Measurements from ENCODE around the gene NAGA.

Gene NAGA

DNA sequence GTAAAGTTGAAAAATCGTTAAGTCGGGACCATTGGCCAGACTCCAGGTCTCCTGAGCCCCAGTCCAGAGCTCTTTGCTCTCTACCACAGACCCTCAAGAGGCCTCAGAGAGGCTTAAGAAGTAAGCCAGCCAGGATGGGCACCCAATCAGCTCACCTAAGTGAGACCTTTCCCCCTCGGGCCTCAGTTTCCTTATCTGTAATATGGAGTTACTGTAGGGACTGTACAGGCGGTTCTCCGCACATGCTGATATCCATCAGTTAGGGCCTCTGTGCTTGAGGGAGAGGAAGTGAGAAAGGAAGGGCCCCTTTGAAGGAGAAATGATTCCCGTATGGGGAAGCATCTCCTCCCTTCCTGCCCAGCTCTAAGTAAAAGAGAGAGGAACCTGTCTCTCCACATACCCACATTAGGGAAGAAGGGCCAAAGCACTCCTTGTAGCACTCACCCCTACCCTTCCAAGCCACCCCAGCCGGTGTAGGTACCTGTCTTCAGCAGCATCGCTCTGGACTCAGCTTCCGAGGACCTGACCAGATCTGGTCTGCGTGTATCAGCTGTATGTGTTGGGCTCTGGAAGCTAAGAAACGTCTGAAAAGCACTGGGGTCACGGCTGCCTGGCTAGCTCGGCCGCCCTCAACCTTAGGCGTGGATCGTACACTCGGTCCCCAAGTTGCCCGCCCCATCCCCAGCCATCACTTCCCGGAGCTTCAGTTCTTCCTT is 653 bp downstream of the NAGA start:
- TF ChIP-seq EZH2phosphoT487 (conservative IDR thresholded peaks at IDR 0.05; ENCODE audit: low read length), result no peak
- TF ChIP-seq, protein P1, sequence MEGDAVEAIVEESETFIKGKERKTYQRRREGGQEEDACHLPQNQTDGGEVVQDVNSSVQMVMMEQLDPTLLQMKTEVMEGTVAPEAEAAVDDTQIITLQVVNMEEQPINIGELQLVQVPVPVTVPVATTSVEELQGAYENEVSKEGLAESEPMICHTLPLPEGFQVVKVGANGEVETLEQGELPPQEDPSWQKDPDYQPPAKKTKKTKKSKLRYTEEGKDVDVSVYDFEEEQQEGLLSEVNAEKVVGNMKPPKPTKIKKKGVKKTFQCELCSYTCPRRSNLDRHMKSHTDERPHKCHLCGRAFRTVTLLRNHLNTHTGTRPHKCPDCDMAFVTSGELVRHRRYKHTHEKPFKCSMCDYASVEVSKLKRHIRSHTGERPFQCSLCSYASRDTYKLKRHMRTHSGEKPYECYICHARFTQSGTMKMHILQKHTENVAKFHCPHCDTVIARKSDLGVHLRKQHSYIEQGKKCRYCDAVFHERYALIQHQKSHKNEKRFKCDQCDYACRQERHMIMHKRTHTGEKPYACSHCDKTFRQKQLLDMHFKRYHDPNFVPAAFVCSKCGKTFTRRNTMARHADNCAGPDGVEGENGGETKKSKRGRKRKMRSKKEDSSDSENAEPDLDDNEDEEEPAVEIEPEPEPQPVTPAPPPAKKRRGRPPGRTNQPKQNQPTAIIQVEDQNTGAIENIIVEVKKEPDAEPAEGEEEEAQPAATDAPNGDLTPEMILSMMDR (IDR thresholded peaks at IDR 0.05; ENCODE audit: insufficient read depth, low read length, poor library complexity, severe bottlenecking), result no peak
- peak overlapping the region; percentile 87 for H2AFZ ChIP-seq (ENCODE audit: low read depth, low read length, severe bottlenecking)

DNA sequence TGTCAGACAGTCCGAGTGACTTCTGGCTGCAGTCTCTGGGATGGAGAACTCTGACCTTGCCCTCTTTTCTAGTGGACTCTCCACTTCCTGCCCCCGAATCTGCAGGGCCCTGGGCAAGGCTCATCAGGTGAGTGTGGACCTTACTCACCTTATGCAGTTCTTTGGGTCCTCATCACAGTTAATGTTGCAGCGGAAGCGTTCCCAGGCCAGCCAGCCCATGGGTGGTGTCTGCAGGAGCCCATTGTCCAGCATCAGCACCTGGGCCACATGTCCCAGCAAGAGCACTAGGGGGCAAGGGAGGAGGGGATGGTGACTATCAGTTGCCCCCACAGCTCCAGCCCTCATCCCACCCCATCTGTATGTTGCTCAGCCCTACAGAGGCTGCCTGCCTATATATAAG is 2.3 kb downstream of the NAGA start:
- Histone ChIP-seq H3F3A (ENCODE audit: insufficient read depth) (no peaks in the 10 kb centered on the region), H3K27ac (ENCODE audit: low read depth, low read length) (no peak overlapping the region), H3K9ac (ENCODE audit: low read length) (no peak overlapping the region), H3K9me2 (replicated peaks; ENCODE audit: insufficient read depth, low read length) (no peaks in the 10 kb centered on the region), H3K9me3 (ENCODE audit: insufficient read depth, low read length) (no peaks in the 10 kb centered on the region), H3K36me3 (ENCODE audit: low read length) (no peaks in the 10 kb centered on the region), H3K4me2 (ENCODE audit: low read depth, low read length, poor library complexity, severe bottlenecking) (no peak overlapping the region), H4K20me1 (ENCODE audit: low read depth, low read length) (no peaks in the 10 kb centered on the region), H2AFZ (ENCODE audit: low read depth, low read length, severe bottlenecking) (no peak overlapping the region), H3K4me3 (ENCODE audit: insufficient read depth, low read length, poor library complexity, severe bottlenecking) (no peak overlapping the region), H3K79me2 (ENCODE audit: insufficient read depth, low read length) (no peaks in the 10 kb centered on the region), H3K27me3 (ENCODE audit: low read length) (no peaks in the 10 kb centered on the region)
- TF ChIP-seq, protein P1 (IDR thresholded peaks at IDR 0.05; ENCODE audit: insufficient read depth, low read length, poor library complexity, severe bottlenecking), result no peak
- TF ChIP-seq EZH2phosphoT487 (conservative IDR thresholded peaks at IDR 0.05; ENCODE audit: low read length), result no peak

More for the DNA sequence above, 653 bp downstream of the NAGA start:
- H3K27ac ChIP-seq (ENCODE audit: low read depth, low read length), result peak overlapping the region; percentile 47
- peak overlapping the region; percentile 56 for H3K4me3 ChIP-seq (ENCODE audit: insufficient read depth, low read length, poor library complexity, severe bottlenecking)
- peak overlapping the region; percentile 81 for H3K4me2 ChIP-seq (ENCODE audit: low read depth, low read length, poor library complexity, severe bottlenecking)
- peak overlapping the region; percentile 68 for H3K9ac ChIP-seq (ENCODE audit: low read length)
- H3K27me3 ChIP-seq (ENCODE audit: low read length), result no peaks in the 10 kb centered on the region
- no peaks in the 10 kb centered on the region for H3K9me2 ChIP-seq (replicated peaks; ENCODE audit: insufficient read depth, low read length)
- no peaks in the 10 kb centered on the region for H3K36me3 ChIP-seq (ENCODE audit: low read length)
- no peaks in the 10 kb centered on the region for H3F3A ChIP-seq (ENCODE audit: insufficient read depth)
- H4K20me1 ChIP-seq (ENCODE audit: low read depth, low read length), result no peaks in the 10 kb centered on the region
- no peaks in the 10 kb centered on the region for H3K9me3 ChIP-seq (ENCODE audit: insufficient read depth, low read length)
- no peaks in the 10 kb centered on the region for H3K79me2 ChIP-seq (ENCODE audit: insufficient read depth, low read length)

DNA sequence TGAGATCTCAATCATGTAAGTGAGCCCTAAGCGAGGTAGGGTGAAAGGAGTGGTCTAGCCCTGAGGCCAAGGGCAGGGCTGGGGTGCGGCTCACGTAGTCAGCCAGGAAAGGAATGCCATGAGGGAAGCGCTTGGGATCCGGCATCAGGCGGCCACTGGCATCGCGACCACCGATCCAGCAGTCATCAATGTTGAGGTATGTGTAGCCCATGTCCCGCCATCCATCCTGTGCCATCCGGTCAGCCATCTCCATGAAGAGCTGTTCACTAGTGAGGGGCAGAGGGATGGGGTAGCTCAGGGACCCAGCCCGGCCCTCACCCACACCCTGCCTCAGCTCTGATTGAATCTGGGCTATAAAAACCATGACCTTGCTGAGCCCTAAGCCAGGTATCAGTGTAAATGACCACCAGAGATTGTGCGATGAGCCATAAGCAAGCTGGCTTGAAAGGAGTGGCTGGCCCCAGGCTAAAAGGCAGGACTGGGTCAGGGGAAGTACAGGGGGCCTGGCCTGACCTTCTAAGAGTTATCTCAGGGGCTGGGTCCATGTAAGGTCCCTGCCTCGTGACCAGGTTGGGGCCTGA is 2.9 kb downstream of the NAGA start:
- H3K9me2 ChIP-seq (replicated peaks; ENCODE audit: insufficient read depth, low read length), result no peaks in the 10 kb centered on the region

More for the DNA sequence above, 2.9 kb downstream of the NAGA start:
- TF ChIP-seq EZH2phosphoT487 (conservative IDR thresholded peaks at IDR 0.05; ENCODE audit: low read length), result no peak
- TF ChIP-seq, protein P1 (IDR thresholded peaks at IDR 0.05; ENCODE audit: insufficient read depth, low read length, poor library complexity, severe bottlenecking), result no peak
- no peak overlapping the region for H3K9ac ChIP-seq (ENCODE audit: low read length)
- H3K79me2 ChIP-seq (ENCODE audit: insufficient read depth, low read length), result no peaks in the 10 kb centered on the region
- no peak overlapping the region for H3K4me3 ChIP-seq (ENCODE audit: insufficient read depth, low read length, poor library complexity, severe bottlenecking)
- no peak overlapping the region for H2AFZ ChIP-seq (ENCODE audit: low read depth, low read length, severe bottlenecking)
- no peaks in the 10 kb centered on the region for H3K36me3 ChIP-seq (ENCODE audit: low read length)
- H3K27ac ChIP-seq (ENCODE audit: low read depth, low read length), result no peak overlapping the region
- no peaks in the 10 kb centered on the region for H3F3A ChIP-seq (ENCODE audit: insufficient read depth)
- H3K4me2 ChIP-seq (ENCODE audit: low read depth, low read length, poor library complexity, severe bottlenecking), result no peak overlapping the region
- H4K20me1 ChIP-seq (ENCODE audit: low read depth, low read length), result no peaks in the 10 kb centered on the region
- H3K27me3 ChIP-seq (ENCODE audit: low read length), result no peaks in the 10 kb centered on the region
- H3K9me3 ChIP-seq (ENCODE audit: insufficient read depth, low read length), result no peaks in the 10 kb centered on the region
